GM19324 (cell line): ENCODE results near the gene NRIP3.

ENCODE experiments used
- ATAC-seq: cut with Tn5 transposase; IDR thresholded peaks from one replicate; pipeline ENCODE4 v1.9.1; 2021; ENCODE audit warnings: mild to moderate bottlenecking, moderate library complexity; ENCODE audit not compliant: unreplicated experiment, low FRiP score

Gene NRIP3

GRCh38 chr11:9003573-9004182, at the start of gene NRIP3:
Gene NRIP3 (minus strand): TSS chr11:9004001. CDS start chr11:9003935, 66 bp downstream.
- ATAC-seq = no peak

- no peak for ATAC-seq
Observed at GRCh38 chr11:9052316-9052715, 48.5 kb upstream of the NRIP3 start.

- ATAC-seq = no peak
Observed at GRCh38 chr11:9049959-9050358, 46.2 kb upstream of the NRIP3 start.

GRCh38 chr11:9047964-9048523, 44.2 kb upstream of the NRIP3 start:
- no peak for ATAC-seq

GRCh38 chr11:9046481-9046880, 42.7 kb upstream of the NRIP3 start:
- no peak for ATAC-seq

GRCh38 chr11:9042488-9042887, 38.7 kb upstream of the NRIP3 start:
- ATAC-seq = no peak

GRCh38 chr11:9041747-9042146, 37.9 kb upstream of the NRIP3 start:
- ATAC-seq = no peak

GRCh38 chr11:9040410-9040809, 36.6 kb upstream of the NRIP3 start:
- ATAC-seq = no peak

GRCh38 chr11:9039863-9040262, 36.1 kb upstream of the NRIP3 start:
- ATAC-seq = no peak

GRCh38 chr11:9039198-9039597, 35.4 kb upstream of the NRIP3 start:
- no peak for ATAC-seq

GRCh38 chr11:9038541-9038940, 34.7 kb upstream of the NRIP3 start:
- ATAC-seq = no peak

GRCh38 chr11:9037963-9038362, 34.2 kb upstream of the NRIP3 start:
- ATAC-seq = no peak

GRCh38 chr11:9037046-9037780, 33.4 kb upstream of the NRIP3 start:
- ATAC-seq = no peak

- ATAC-seq = no peak
Observed at GRCh38 chr11:9030601-9031000, 26.8 kb upstream of the NRIP3 start.

GRCh38 chr11:9029422-9029821, 25.6 kb upstream of the NRIP3 start:
- no peak for ATAC-seq

GRCh38 chr11:9028581-9028980, 24.8 kb upstream of the NRIP3 start:
- no peak for ATAC-seq

GRCh38 chr11:9025101-9025850, 21.5 kb upstream of the NRIP3 start:
- ATAC-seq = no peak

- ATAC-seq = no peak
Observed at GRCh38 chr11:9022961-9023680, 19.3 kb upstream of the NRIP3 start.

- no peak for ATAC-seq
Observed at GRCh38 chr11:9020916-9021315, 17.1 kb upstream of the NRIP3 start.

GRCh38 chr11:9019861-9020260, 16.1 kb upstream of the NRIP3 start:
- no peak for ATAC-seq

GRCh38 chr11:9017773-9018172, 14.0 kb upstream of the NRIP3 start:
- no peak for ATAC-seq
